Bronchial epithelial cell (primary cell): ENCODE data around the gene LENEP. TPM values are rescaled to one million over a fixed set of nuclear protein-coding genes. Genes with fewer than 3 reads are reported as not detected.

Experiments
- DNase-seq: peaks from one replicate; pipeline ENCODE4 v3.0.0-alpha.2; 2010; ENCODE audit warnings: low read depth
- FAIRE-seq: peaks from 2 replicates; lab custom pipeline; 2011; peaks lifted over from hg19 to GRCh38; lab: Jason Lieb, UNC
- H3K27me3 ChIP-seq: 2 replicates; pipeline ENCODE4 v1.5.1; 2011; ENCODE audit warnings: low read length; ENCODE audit not compliant: control insufficient read depth, insufficient read depth
- H3K36me3 ChIP-seq: 2 replicates; pipeline ENCODE4 v1.5.1; 2011; ENCODE audit warnings: low read length; ENCODE audit not compliant: control insufficient read depth, insufficient read depth
- H3K4me3 ChIP-seq: 2 replicates; pipeline ENCODE4 v1.5.1; 2011; ENCODE audit warnings: mild to moderate bottlenecking, low read depth, low read length, control low read depth
- total RNA-seq: library from RNA; depleted of rRNA; stranded (reverse); fragments of >200 nt; gene quantifications from 2 replicates; pipeline ENCODE4 v1.2.1, GENCODE V29; 2014
- TF ChIP-seq, protein P1 (sequence below): IDR thresholded peaks from 2 replicates; pipeline ENCODE4 v1.5.1; 2011; ENCODE audit warnings: mild to moderate bottlenecking, moderate library complexity, low read length, control low read depth, inconsistent platforms; ENCODE audit not compliant: insufficient read depth, severe bottlenecking

Gene LENEP
- total RNA-seq, 1 donor from 2014 or later = not detected

DNA sequence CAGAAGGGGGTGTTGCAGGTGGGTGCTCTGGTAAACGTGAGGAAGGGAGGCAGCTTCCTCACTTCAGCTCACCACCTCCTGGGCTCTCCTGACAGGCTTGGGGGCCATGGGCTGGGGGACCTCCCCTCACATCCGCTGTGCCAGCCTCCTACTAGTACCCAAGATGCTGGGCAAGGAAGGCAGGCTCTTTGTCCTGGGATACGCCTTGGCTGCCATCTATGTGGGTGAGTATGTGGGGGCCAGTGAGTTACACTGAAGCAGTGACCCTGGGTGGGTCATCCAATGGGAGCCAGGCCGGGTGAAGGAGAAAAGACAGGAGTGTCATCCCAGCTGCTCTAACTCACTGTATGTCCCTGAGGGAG is 45.9 kb downstream of the LENEP start:
- no peaks in the 10 kb centered on the region for H3K36me3 ChIP-seq
- FAIRE-seq (peak; percentile 7), DNase-seq (no peak)
- TF ChIP-seq, protein P1, sequence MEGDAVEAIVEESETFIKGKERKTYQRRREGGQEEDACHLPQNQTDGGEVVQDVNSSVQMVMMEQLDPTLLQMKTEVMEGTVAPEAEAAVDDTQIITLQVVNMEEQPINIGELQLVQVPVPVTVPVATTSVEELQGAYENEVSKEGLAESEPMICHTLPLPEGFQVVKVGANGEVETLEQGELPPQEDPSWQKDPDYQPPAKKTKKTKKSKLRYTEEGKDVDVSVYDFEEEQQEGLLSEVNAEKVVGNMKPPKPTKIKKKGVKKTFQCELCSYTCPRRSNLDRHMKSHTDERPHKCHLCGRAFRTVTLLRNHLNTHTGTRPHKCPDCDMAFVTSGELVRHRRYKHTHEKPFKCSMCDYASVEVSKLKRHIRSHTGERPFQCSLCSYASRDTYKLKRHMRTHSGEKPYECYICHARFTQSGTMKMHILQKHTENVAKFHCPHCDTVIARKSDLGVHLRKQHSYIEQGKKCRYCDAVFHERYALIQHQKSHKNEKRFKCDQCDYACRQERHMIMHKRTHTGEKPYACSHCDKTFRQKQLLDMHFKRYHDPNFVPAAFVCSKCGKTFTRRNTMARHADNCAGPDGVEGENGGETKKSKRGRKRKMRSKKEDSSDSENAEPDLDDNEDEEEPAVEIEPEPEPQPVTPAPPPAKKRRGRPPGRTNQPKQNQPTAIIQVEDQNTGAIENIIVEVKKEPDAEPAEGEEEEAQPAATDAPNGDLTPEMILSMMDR = no peak
- H3K27me3 ChIP-seq = no peaks in the 10 kb centered on the region
- no peak overlapping the region for H3K4me3 ChIP-seq

DNA sequence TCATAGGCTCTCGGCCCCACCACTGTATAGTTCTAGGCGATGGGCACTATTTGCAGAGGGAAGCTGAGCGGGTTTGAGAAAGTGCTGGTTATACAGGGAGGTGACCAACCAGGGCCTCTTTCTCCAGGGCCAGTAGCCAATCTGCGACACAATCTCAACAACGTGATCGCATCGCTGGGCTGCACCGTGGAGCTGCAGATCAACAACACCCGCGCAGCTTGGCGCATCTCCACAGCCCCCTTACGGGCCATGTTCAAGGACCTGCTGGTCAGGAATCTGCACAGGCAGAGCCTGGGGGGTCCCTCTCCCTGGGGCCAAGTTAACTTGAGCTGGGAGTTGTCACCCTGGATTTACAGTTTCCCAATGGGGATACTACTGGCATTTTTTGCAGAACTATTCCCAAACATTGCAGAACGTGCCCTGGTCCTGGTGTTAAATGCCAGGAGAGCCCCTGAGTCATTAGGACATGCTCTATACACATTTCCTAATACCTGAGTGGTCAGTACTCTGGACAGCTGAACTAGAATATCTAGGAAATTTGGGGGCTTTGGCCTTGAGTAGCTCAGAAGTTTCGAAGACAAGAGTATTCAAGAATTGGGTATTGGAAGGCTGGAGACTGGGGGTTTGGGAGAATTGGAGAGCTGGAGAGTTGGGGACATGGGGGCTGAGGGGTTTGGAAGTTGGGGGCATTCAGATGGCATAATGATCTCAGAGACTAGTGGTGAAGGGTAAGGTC is 47.1 kb downstream of the LENEP start:
- Histone ChIP-seq H3K36me3 (no peaks in the 10 kb centered on the region), H3K4me3 (no peak overlapping the region), H3K27me3 (no peaks in the 10 kb centered on the region)
- no peak for FAIRE-seq
- DNase-seq = no peak
- TF ChIP-seq, protein P1 = no peak

DNA sequence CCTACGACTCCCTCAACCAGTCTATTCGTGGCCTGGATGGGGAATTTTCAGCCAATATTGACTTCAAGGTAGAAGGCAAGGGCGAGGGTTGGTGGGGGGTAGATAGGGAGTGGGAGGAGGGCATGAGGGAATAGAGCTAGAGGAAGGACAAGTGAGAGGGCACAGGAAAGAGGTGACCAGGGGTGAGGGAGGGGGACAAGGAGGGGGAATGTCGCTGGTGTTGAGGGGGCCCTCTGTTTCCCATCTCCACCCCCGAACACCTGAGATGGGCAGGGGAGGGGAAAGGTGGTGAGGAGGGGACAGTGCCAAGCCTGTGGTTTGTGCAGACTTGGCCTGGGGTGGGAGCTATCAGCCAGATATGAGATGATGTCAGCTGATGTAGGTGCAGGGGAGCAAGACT is 49.4 kb downstream of the LENEP start:
- DNase-seq (no peak), FAIRE-seq (no peak)
- TF ChIP-seq, protein P1 = no peak
- H3K27me3 ChIP-seq = no peaks in the 10 kb centered on the region
- H3K36me3 ChIP-seq = no peaks in the 10 kb centered on the region
- H3K4me3 ChIP-seq = no peak overlapping the region

DNA sequence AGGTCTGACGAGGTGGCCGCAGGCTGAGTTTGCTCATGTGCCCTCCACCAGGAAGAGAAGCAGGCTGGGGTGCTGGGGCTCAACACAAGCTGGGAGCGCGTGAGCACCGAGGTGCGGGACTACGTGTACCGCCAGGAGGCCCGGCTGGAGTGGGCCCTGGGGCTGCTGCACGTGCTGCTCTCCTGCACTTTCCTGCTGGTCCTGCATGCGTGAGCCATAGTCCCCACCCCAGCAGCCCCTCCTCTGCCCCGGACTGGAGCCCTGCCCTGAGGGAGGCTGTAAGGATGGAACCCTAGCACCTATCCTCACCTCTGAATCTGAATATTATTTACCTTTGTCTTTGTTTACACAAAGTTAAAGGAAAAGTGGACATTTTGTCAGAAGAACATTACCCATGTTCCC is 49.9 kb downstream of the LENEP start:
- Histone ChIP-seq H3K36me3 (no peaks in the 10 kb centered on the region), H3K27me3 (no peaks in the 10 kb centered on the region), H3K4me3 (no peak overlapping the region)
- no peak for FAIRE-seq
- DNase-seq = no peak
- TF ChIP-seq, protein P1 = no peak

DNA sequence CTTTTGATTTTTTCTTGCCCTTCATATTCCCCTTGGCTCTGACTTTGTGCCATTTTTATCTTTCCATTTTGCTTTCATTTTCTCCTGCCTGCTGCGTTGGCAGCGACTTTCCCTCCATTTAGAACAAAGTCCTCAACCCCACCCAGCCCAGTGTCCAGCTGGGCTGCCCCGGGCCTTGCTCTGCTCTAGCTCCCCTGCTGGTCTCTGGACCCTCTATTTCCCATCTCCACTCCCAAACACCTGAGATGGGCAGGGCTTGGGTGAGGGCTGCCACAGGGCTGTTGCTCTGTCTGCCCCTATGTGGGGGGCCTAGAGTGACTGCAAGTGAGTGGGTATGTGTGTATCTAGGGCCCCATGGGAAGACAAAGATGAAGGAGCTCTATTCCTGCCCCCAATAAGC is 50.4 kb downstream of the LENEP start:
- Histone ChIP-seq H3K36me3 (no peaks in the 10 kb centered on the region), H3K4me3 (no peak overlapping the region), H3K27me3 (no peaks in the 10 kb centered on the region)
- no peak for FAIRE-seq
- no peak for DNase-seq
- TF ChIP-seq, protein P1 = no peak

Other genes with a start within 250 kb of the LENEP start
- under 0.01 TPM in 1 of 2 replicates, not detected in the other for gene KCNN3, start 123.3 kb upstream of the LENEP start, total RNA-seq
- 11.3 and 24.6 TPM in 2 replicates for gene PMVK, start 56.9 kb upstream of the LENEP start, total RNA-seq
- 23.7 and 28.3 TPM in 2 replicates for gene PBXIP1, start 37.5 kb upstream of the LENEP start, total RNA-seq
- gene PYGO2, start 31.8 kb upstream of the LENEP start, total RNA-seq = 7.4 and 20.0 TPM in 2 replicates
- gene SHC1, start 22.8 kb upstream of the LENEP start, total RNA-seq = 216 and 351 TPM in 2 replicates
- gene CKS1B, start 18.9 kb upstream of the LENEP start, total RNA-seq = 56.3 and 76.9 TPM in 2 replicates
- 40.8 and 49.3 TPM in 2 replicates for gene FLAD1, start 10.2 kb upstream of the LENEP start, total RNA-seq
- gene ZBTB7B, start 9.2 kb downstream of the LENEP start, total RNA-seq = 46.1 and 112 TPM in 2 replicates
- gene DCST2, start 40.2 kb downstream of the LENEP start, total RNA-seq = under 0.01 and 0.13 TPM in 2 replicates
- not detected in 2 replicates for gene DCST1, start 40.2 kb downstream of the LENEP start, total RNA-seq
- gene ADAM15, start 57.7 kb downstream of the LENEP start, total RNA-seq = 181 and 322 TPM in 2 replicates
- gene EFNA4, start 70.2 kb downstream of the LENEP start, total RNA-seq = 8.7 and 12.9 TPM in 2 replicates
- 3.7 and 11.9 TPM in 2 replicates for gene EFNA3, start 85.3 kb downstream of the LENEP start, total RNA-seq
- gene EFNA1, start 134.3 kb downstream of the LENEP start, total RNA-seq = 31.9 and 54.3 TPM in 2 replicates
- gene SLC50A1, start 142.3 kb downstream of the LENEP start, total RNA-seq = 149 and 161 TPM in 2 replicates
- gene DPM3, start 146.9 kb downstream of the LENEP start, total RNA-seq = 37.4 and 43.5 TPM in 2 replicates
- 76.3 and 133 TPM in 2 replicates for gene KRTCAP2, start 179.7 kb downstream of the LENEP start, total RNA-seq
- gene TRIM46, start 180.3 kb downstream of the LENEP start, total RNA-seq = 0.26 and 0.64 TPM in 2 replicates
- gene THBS3, start 214.3 kb downstream of the LENEP start, total RNA-seq = 16.3 and 19.6 TPM in 2 replicates
- 48.4 and 49.5 TPM in 2 replicates for gene MTX1, start 215.1 kb downstream of the LENEP start, total RNA-seq